Measurements from ENCODE around the gene CHAD. TPM values are rescaled to one million over a fixed set of nuclear protein-coding genes. Genes with fewer than 3 reads are reported as not detected.

Gene CHAD, protein sequence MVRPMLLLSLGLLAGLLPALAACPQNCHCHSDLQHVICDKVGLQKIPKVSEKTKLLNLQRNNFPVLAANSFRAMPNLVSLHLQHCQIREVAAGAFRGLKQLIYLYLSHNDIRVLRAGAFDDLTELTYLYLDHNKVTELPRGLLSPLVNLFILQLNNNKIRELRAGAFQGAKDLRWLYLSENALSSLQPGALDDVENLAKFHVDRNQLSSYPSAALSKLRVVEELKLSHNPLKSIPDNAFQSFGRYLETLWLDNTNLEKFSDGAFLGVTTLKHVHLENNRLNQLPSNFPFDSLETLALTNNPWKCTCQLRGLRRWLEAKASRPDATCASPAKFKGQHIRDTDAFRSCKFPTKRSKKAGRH
- not detected in 2 replicates for total RNA-seq
- polyA plus RNA-seq (2012), result 1.2 TPM

DNA sequence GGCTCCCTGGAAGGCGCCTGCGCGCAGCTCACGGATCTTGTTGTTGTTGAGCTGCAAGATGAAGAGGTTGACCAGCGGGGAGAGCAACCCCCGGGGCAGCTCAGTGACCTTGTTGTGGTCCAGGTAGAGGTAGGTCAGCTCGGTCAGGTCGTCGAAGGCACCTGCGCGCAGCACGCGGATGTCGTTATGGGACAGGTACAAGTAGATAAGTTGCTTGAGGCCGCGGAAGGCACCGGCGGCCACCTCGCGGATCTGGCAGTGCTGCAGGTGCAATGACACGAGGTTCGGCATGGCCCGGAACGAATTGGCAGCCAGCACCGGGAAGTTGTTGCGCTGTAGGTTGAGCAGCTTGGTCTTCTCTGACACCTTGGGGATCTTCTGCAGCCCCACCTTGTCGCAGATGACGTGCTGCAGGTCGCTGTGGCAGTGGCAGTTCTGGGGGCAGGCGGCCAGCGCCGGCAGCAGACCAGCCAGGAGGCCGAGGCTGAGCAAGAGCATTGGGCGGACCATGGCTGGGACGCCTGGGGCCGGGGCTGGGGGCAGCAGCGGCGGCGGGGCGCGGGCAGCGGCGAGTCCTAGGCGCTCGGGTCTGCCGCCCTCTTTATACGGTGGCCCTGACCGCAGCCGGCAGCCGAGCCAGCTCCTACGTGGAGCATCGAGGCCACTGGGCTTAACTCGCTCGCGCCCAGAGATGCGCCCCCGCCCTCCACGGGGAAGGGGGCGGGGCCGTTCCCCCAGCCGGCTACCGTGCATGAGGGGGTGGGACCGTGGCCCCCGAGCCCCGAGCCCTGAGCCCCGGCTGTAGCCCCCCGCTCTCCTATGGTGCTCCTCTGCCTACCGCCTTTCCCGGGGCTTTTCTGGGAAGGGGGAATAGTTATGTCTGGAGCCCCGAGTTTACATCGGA, at the start of gene CHAD:
Gene CHAD, minus strand, starts transcription at position 577 of the 904 bp plus-strand sequence. Its CDS starts 67 bp downstream, at position 510.
- DNase-seq (ENCODE audit: low read depth), result no peak

DNA sequence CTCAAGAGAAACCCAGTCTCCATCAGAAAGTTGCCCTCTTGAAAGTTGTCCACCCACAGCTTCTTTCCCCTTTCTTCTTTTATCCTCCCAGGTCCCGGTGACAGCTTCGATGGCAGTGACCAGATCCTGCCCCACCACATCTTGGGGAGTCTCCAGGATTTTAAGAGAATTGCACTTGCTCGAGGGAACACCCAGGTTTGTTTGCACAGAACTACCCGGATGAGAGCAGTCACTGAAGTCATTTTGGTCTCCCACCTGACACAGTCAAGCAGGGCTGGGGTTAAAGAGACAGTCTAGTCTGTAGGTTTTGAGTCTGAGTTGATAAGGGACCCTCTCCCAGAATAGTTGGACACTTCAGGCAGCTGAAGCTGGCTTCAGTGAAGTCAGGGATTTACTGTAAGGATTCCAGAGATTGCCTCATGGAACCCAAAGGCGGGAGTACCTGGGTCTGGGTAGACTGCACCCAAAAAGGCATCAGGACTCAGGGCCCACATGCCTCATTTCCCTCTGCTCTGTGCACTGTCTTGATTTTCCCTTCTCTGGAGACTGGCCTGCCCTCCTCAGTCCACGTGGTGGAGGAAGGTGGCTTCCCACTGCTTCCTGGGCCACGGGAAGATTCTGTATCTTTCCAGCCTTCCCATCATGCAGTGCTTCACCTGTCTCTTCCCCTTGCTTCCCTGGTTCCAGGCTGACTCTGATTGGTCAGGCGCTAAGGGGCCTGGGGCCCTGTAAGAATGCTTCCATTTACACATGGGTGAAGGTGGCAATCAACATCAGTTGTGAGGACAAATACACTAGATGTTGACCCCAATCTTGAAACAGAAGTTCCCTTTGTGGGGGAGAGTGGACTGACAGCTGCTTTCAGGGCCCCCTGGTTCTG, 49.1 kb upstream of the CHAD start:
- no peak for DNase-seq (ENCODE audit: low read depth)

DNA sequence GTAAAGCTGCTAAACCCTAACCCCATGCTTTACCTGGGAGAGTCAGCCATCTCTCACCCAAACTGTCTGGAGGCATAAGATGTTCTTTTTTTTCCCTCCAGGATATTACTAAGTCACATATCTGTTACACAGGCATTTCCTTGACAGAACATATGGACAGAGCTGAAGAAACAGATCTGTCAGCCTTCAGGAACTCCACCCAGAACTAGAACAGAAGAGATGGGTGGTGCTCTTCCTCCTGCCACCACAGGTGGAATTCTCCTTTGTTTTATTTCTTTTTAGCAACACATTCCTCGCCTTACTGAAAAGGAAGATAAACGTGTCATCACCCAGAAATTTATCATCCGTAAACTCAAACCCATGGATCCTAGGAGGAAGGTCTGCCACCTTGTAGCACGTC, 48.3 kb upstream of the CHAD start:
- no peak for DNase-seq (ENCODE audit: low read depth)

DNA sequence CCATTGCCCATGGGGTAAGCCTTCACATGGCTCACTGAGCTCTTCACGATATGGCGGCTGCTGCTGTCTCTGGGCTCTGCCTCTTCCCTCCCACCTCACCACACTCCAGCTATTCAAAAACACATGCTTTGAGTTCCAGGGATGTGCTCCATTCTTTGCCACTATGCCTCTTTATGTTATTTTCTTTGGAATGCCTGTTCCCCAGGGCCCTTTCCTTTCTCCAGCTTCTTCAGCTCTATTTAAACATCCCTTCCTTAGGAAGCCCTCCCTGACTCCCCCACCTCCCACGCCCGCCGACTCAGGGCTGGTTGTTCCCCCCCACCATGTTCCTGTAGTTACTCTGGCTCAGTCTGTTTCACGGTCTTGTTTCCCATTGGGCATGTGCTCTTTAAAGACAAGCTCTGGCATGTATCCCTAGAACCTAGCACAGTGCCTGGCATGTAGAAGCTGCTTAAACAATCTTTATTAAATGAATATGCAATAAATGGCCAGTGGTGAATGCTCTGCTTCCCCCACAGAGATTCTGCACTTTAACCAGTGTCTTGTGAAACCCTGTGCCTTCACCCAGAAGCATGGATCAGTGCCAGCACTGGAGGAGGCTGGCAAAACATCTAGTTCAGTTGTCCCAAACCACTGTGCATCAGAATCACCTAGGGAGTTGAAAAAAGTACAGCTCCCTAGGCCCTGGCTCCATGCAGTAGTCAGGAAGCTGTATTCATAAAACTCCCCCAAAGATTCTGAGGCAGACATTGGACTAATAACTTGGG, 46.4 kb upstream of the CHAD start:
- DNase-seq (ENCODE audit: low read depth), result peak; percentile 55

DNA sequence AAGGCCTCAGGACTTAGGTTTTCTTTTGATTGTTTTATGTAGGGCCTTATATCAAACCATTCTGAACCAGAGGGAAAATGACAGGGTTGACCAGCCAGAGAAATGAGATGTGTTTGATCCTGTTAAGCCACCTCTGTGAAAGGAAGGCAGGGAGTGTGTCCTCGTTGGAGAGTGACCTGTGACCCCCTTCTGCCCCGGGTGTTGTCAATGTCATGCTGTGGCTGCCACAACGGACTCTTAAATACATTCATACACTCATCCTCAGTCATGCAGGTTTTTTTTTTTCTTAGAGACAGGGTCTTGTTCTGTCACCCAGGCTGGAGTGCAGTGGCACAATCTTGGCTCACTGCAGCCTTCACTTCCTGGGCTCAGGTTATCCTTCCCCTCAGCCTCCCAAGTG, 45.7 kb upstream of the CHAD start:
- DNase-seq (ENCODE audit: low read depth), result no peak

DNA sequence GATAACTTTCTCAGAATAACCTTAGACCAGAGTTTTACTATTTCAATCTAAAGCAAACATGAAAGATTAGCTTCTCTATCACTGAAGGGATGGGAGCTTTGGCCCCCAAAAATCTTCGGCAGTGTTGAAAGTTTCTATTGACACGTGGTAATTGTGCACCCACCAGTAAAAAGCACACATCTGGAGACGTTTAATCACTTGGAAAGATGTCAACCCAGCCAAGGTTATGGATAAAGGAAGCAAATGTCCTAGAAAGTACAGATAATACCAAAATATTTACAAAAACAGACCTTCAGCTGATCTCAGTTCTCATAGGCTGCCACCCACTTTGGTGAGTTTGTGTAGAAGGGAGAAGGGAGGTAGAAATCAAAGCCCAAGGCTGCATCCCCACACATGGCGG, 44.8 kb upstream of the CHAD start:
- no peak for DNase-seq (ENCODE audit: low read depth)

DNA sequence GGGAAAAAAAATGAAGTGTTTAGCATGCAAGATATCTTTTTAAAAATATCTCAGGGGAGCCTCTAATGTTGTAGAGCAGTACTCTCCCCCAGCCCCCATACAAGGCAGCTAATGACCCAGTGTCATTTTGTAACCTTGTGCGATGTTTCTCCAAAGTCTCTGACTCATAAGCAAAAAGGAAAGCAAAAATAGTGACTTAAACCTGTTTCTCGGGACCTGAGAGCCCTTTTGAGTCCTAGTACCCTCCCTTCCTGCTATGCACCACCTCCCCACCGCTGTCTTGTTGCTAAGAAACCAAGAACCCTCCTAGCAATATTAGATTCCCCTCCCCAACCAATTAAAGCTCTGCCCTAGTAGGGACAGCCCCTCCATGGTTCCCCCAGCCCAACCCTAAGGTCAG, 42.4 kb upstream of the CHAD start:
- no peak for DNase-seq (ENCODE audit: low read depth)

DNA sequence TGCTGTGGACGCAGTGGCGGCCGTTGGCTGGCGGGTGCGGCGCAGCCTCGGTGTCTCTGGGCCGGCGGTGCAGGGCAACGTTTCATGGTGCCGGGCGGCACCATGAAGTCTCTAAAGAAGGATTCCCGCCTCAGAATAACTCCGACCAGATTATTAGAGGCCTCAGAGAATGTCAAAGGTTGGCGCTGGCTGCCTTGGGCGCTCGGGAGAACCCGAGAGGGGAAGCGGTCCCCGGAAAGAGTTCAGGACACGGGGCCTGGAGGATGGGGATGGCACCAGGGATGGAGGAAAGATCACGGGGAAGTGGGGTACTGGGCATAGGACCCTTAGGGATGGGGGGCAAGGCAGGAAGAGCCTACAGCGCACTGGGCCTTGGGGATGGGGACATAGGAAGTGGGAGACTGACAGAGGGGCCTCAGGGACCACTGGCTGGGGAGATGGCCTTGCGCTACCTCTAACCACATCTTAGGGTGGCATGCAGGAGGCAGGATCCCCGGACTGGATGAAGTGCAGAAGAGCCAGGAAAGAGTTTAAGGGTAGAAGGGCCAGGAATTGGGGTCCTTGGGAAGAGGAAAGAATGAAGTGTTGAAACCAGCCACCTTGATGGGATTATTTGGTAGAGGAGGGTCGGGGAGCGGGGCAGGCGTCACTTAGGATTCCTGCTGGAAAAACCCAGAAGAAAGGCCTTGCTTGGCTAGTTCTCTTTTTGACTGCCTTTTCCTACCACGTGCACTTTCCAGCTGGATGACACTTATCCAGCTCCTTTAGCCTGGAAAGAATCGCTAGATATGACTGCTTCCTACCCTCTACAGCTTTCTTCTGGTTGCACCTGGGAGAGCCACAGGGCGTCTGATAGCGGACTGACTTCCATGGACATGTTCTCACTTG, 40.1 kb upstream of the CHAD start:
- DNase-seq (ENCODE audit: low read depth), result no peak

DNA sequence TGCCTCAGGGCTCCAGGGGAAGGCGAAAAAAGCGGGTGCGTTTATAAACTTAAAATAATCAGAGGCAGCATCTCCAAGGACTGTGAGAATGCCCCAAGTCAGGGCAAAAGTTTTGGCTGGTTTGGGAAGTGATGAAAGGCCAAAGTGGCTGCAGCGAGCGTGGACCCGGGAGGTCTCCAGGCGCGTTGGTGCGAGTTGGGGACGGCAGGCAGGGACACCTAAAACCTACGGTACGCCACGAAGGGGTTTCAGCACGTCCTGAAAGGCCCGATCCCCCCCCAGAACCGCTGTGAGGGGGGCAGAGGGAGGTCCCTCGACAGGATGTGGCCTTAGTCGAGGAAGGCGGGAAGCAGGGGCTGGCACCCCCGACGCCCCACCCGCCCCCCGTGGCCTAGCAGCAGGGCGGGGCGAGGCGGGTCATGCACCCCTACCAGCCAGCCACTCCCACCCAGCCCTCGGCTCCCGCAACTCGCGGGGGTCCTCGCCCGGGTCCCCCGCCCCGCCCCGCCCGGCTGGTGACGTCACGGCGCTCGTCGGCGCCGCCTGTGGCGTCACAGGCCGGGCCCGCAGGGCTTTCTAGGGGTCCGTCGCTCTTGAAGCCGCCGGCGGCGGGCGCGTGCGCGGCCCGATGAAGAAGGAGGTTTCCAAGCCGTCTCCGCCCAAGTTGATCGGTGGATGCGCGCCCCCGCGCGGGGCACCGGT, 39.3 kb upstream of the CHAD start, which contains the start of gene MYCBPAP:
Gene MYCBPAP, plus strand, starts transcription at position 569 of the 702 bp plus-strand sequence. CDS start 236 bp downstream, outside the sequence.
- peak; percentile 84 for DNase-seq (ENCODE audit: low read depth)

DNA sequence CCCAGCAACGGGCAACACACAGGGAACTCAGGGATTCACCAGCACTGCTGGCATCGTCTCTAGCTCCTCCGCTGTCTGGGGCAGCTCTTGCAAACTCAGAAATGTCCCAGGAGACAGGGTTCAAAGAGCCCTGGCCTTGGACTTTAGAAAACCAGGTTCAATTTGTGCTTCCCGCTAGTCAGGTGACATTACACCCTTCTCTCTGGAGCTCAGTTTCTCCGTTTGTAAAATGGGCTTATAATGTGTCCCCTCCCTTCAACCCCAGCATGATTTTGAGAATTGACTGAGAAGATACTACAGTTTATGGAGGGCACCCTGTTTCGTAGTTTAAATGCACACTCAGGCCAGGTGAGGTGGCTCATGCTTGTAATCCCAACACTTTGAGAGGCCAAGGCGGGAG, 37.6 kb upstream of the CHAD start:
- DNase-seq (ENCODE audit: low read depth), result no peak

DNA sequence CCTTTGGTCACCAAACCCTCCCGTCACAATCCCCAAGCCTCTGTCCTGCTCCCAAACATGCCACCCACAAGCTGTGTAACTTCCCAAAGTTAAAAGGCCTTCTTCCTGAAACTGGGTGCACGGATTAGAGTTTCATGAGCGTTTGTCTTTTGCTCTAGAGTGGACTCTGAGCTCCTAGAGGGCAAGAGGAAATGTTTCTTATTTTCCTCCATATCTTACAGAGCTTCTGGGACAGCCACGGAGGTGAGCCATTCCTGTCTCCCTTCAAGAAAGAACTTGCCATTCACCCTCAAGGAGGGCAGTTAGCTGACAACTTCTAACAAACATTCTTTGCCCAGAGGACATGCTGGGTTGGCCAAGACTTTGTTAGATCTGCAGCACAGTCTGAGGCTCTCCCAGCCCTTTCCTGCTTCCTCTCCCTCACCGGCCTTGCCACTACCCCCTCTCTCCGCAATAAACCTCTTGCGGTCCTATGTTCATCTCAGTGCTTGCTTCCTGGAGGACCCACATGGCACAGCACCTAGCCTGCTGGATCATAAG, 37.0 kb upstream of the CHAD start:
- DNase-seq (ENCODE audit: low read depth), result no peak

DNA sequence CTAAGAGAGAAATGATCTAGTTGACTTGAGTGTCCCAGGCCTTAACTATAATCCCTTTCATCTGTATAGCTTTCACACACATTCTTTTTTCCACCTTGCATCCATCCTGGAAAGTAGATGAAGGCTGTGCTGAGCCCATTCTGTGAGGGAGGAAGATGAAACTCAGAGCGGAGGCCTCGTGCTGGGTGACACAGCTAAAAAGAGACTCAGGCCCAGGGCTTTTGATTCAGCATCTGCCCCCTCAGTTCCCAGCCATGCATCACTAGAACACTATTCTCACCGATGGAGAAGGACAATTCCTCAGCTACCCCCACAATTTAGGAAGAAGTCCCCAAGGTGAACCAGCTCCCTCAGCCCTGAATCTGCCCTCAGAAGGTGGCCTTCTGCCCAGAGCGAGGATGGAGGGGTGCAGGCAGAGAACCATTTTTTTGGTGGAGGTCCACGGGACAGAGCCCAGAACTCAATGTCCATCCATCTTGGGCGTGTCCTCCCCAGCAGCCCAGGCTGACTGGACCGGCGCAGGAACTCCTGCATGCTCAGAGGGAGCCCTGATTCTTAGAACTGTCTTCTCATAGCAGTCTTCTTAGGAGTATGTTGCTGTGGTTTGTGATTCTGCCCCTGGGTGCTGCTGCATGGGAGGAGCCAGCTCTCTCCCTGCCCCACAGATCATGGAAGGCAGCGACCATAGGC, 33.8 kb upstream of the CHAD start:
- DNase-seq (ENCODE audit: low read depth), result no peak

DNA sequence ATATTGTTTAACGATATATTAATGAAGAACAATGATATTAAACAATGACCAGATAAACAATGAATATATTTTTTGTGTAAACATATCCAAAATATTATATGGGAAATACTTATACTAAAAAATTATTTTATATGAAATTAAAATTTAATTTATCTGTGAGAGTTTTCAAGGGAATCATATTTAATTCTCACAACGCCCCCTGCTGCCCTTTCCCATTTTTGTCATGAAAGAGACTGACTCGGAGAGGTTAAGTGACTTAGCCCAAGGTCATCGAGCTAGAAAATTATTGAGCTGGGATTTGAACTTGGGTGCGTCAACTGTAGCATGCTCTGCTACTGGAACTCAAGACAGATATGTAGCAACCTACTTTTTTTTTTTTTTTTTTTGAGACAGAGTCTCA, 32.4 kb upstream of the CHAD start:
- peak; percentile 39 for DNase-seq (ENCODE audit: low read depth)

DNA sequence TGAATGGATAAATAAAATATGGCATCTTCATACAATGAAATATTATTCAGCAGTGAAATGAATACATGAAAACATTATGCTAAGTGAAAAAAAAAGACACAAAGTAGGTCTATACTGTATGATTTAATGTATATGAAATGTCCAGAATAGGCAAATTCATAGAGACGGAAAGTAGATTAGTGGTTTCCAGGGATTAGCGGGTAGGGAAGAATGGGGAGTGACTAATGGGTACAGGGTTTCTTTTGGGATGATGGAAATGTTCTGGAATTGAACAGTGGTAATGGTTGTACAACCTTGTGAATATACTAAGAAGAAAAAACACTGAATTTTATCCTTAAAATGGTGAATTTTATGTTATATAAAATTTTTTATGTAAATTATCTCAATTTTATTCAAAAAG, 31.0 kb upstream of the CHAD start:
- no peak for DNase-seq (ENCODE audit: low read depth)

DNA sequence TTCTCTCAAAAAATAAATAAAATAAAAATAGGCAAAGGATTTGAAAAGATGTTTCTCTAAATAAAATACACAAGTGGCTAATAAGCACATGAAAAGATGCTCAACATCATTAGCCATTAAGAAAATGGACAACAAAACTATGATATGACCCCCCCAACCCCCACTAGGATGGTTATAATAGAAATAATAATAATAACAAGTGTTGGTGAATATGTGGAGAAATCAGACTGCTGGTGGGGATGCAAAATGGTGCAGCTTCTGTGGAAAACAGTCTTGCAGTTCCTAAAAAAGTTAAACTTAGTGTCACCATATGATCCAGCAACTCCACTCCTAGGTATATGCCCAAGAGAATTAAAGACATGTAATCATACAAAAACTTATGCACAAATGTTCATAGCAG, 30.6 kb upstream of the CHAD start:
- DNase-seq (ENCODE audit: low read depth), result no peak

DNA sequence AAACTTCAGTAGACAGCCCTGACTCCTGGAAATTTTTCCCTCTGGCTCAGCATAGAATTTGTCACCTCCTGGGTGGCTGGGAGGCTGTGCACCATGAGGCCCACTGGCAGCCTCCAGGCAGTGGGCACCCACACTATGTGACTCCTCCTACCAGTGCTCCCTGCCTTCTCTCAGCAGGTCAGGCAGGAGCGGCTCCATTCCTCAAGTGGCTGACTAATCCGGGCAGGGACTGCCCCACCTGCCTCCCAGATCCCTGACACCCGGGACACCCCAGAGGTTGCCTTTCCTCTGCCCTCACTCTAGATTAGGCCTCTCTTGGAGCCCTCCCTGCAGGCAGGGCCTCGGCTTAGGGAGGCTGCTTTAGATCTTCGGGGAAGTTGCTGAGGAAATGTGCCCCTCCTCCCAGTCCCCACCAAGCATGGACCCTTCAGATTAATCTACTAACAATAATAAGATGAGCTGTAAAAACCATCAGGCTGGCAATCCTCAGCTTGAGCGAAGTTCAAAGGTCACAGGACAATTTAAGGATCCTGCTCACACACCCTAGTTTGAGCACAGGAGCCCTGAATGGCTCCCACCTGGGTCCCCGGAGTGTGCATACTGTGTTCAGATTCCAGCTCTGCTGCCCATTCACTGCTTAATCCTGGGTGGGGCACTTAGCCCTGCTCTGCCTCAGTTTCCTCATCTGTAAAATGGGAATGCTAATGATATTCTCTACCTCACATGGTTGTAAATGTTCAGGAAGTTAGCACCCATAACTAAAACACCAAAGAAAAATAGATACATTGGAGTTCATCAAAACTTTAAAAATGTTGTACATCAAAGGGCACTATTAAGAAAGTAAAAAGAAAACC, 29.6 kb upstream of the CHAD start:
- DNase-seq (ENCODE audit: low read depth), result no peak

DNA sequence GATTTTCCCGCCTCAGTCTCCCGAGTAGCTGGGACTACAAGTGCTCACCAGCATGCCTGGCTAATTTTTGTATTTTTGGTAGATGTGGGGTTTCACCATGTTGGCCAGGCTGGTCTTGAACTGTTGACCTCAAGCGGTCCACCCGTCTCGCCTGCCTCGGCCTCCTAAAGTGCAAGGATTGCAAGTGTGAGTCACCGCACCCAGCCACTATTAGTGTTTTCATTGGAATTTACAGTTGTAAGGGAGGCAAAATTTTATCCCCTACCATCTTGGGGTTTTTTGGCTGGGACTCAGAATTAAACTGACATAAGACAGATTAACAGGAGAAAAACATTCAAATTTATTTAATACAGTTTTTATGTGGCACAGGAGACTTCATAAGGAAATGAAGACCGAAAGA, 27.2 kb upstream of the CHAD start:
- no peak for DNase-seq (ENCODE audit: low read depth)
